ENCODE results near the gene SRD5A3.

The SRD5A3 gene

GRCh38 chr4:55345980-55346850 lies at the start of gene SRD5A3:
Gene SRD5A3 (plus strand): TSS chr4:55346242. CDS start chr4:55346337, 95 bp downstream.
- Histone ChIP-seq H3K27ac (peak within 1 kb of the TSS; percentile 74 to 97 (median 92)), H3K4me3 (peak within 1 kb of the TSS; percentile 53 to 86 (median 73))

- no peak overlapping the region for H3K4me3 ChIP-seq
- no peak overlapping the region for H3K27ac ChIP-seq
These were observed 48.7 kb upstream of the SRD5A3 start for GRCh38 chr4:55297346-55297745.

- H3K27ac ChIP-seq, result no peak overlapping the region
- no peak overlapping the region for H3K4me3 ChIP-seq
These were observed 42.3 kb upstream of the SRD5A3 start for GRCh38 chr4:55303760-55304165.

- Histone ChIP-seq H3K4me3 (no peak overlapping the region), H3K27ac (no peak overlapping the region)
These were observed 41.7 kb upstream of the SRD5A3 start for GRCh38 chr4:55304303-55304702.

- Histone ChIP-seq H3K4me3 (no peak overlapping the region), H3K27ac (no peak overlapping the region)
These were observed 38.0 kb upstream of the SRD5A3 start for GRCh38 chr4:55308071-55308470.

GRCh38 chr4:55311792-55312488 lies 34.1 kb upstream of the SRD5A3 start:
- H3K27ac ChIP-seq, result peak overlapping the region in 2 of 21 experiments; percentile 9 to 10
- H3K4me3 ChIP-seq, result no peak overlapping the region

GRCh38 chr4:55312489-55313101 lies 33.4 kb upstream of the SRD5A3 start:
- peak overlapping the region in 2 of 21 experiments; percentile 9 to 10 for H3K27ac ChIP-seq
- H3K4me3 ChIP-seq, result no peak overlapping the region

- Histone ChIP-seq H3K27ac (no peak overlapping the region), H3K4me3 (no peak overlapping the region)
These were observed 31.8 kb upstream of the SRD5A3 start for GRCh38 chr4:55314141-55314820.

- Histone ChIP-seq H3K27ac (no peak overlapping the region), H3K4me3 (no peak overlapping the region)
These were observed 27.6 kb upstream of the SRD5A3 start for GRCh38 chr4:55318175-55319129.

GRCh38 chr4:55321707-55322264 lies 24.3 kb upstream of the SRD5A3 start:
- no peak overlapping the region for H3K4me3 ChIP-seq

GRCh38 chr4:55323375-55323774 lies 22.7 kb upstream of the SRD5A3 start:
- Histone ChIP-seq H3K27ac (no peak overlapping the region), H3K4me3 (no peak overlapping the region)

More at GRCh38 chr4:55321707-55322264, 24.3 kb upstream of the SRD5A3 start:
- H3K27ac ChIP-seq, result no peak overlapping the region

- no peak overlapping the region for H3K27ac ChIP-seq
These were observed 19.4 kb upstream of the SRD5A3 start for GRCh38 chr4:55326629-55327028.

GRCh38 chr4:55329012-55329411 lies 17.0 kb upstream of the SRD5A3 start:
- Histone ChIP-seq H3K27ac (no peak overlapping the region), H3K4me3 (no peak overlapping the region)

More at GRCh38 chr4:55326629-55327028, 19.4 kb upstream of the SRD5A3 start:
- no peak overlapping the region for H3K4me3 ChIP-seq

- Histone ChIP-seq H3K27ac (no peak overlapping the region), H3K4me3 (no peak overlapping the region)
These were observed 15.8 kb upstream of the SRD5A3 start for GRCh38 chr4:55330241-55330640.

GRCh38 chr4:55336138-55337034 lies 9.7 kb upstream of the SRD5A3 start:
- Histone ChIP-seq H3K27ac (no peak overlapping the region), H3K4me3 (no peak overlapping the region)

GRCh38 chr4:55337944-55338343 lies 8.1 kb upstream of the SRD5A3 start:
- H3K4me3 ChIP-seq, result no peak overlapping the region
- no peak overlapping the region for H3K27ac ChIP-seq

GRCh38 chr4:55338486-55338885 lies 7.6 kb upstream of the SRD5A3 start:
- H3K4me3 ChIP-seq, result no peak overlapping the region
- no peak overlapping the region for H3K27ac ChIP-seq
